HCT116 (cell line): ENCODE results near the gene PDCD1LG2. TPM values are rescaled to one million over a fixed set of nuclear protein-coding genes. Genes with fewer than 3 reads are reported as not detected.

Source experiments
- ATAC-seq: fragments of 200-7000 bp; cut with Tn5 transposase; 2 replicates; pipeline ENCODE4 v1.9.1; 2020; ENCODE audit warnings: mild to moderate bottlenecking, moderate library complexity
- BruUV-seq: library from RNA; stranded (reverse); fragments of 400-500 nt; replicated peaks from 2 replicates; lab custom pipeline; 2021; lab: Mats Ljungman, UMichigan
- CTCF ChIA-PET: fragments of 300-600 bp; sonication (Branson Sonifier 250); formaldehyde crosslinking; loops from one replicate; lab custom pipeline; 2021; ENCODE audit warnings: antibody characterized with exemption; lab: Charles Lee
- POLR2A ChIA-PET: fragments of 300-600, 350-600 bp; sonication (Branson Sonifier 250); formaldehyde crosslinking; loops from one replicate; lab custom pipeline; 2021; ENCODE audit warnings: antibody characterized with exemption; lab: Charles Lee
- RAD21 ChIA-PET, 2 experiments: fragments of 300-600 bp; sonication (Branson Sonifier 250); formaldehyde crosslinking; loops; one replicate each; lab custom pipeline; 2023; ENCODE audit warnings: low total read pairs in 2 of 2; ENCODE audit not compliant: uncharacterized antibody in 2 of 2, unreplicated experiment in 2 of 2, low non-redundant PET in 1 of 2; lab: Charles Lee
- DNase-seq: peaks from one replicate; pipeline ENCODE4 v3.0.0-alpha.2; 2010; ENCODE audit warnings: low read depth, low spot score
- H2AFZ ChIP-seq: fragments of 200-600 bp; shearing (Covaris generic), sonication (generic); 2 replicates; pipeline ENCODE4 v1.6.1; 2017; ENCODE audit warnings: low read depth, mixed run types, mixed read lengths, antibody characterized with exemption, low read length; ENCODE audit not compliant: poor library complexity, severe bottlenecking
- H3K27ac ChIP-seq: 2 replicates; pipeline ENCODE4 v1.5.1; 2012; ENCODE audit warnings: low read depth, low read length
- H3K27me3 ChIP-seq: fragments of 200-600 bp; sonication (generic); 2 replicates; pipeline ENCODE4 v1.6.1; 2016; ENCODE audit warnings: mixed run types, low read length, mixed read lengths; ENCODE audit not compliant: insufficient read depth
- H3K36me3 ChIP-seq, 2 experiments: fragments of 200-500 bp in 1 of 2; fragments of 200-600 bp in 1 of 2; sonication (Bioruptor generic) in 1 of 2; sonication (generic) in 1 of 2; 2 replicates each; pipeline versions ENCODE4 v1.5.1 to v1.6.1; 2014 to 2016; ENCODE audit warnings: low read length in 2 of 2, inconsistent platforms in 1 of 2, mixed read lengths in 1 of 2, mixed run types in 1 of 2; ENCODE audit not compliant: insufficient read depth in 2 of 2, control insufficient read depth in 1 of 2
- H3K4me1 ChIP-seq, 2 experiments: fragments of 200-600 bp in 1 of 2; sonication (generic) in 1 of 2; 2 replicates each; pipeline versions ENCODE4 v1.5.1 to v1.6.1; 2012 to 2017; ENCODE audit warnings: low read length in 2 of 2, inconsistent platforms in 1 of 2, mild to moderate bottlenecking in 1 of 2, mixed read lengths in 1 of 2, mixed run types in 1 of 2, moderate library complexity in 1 of 2; ENCODE audit not compliant: insufficient read depth in 2 of 2, control insufficient read depth in 1 of 2
- H3K4me2 ChIP-seq: fragments of 200-600 bp; sonication (generic); 2 replicates; pipeline ENCODE4 v1.6.1; 2017; ENCODE audit warnings: mixed run types, low read length, mixed read lengths
- H3K4me3 ChIP-seq, 2 experiments: fragments of 200-600 bp in 1 of 2; sonication (generic) in 1 of 2; replicated peaks in 1 of 2; 2 replicates each; pipeline ENCODE4 v1.5.1; 2011 to 2016; ENCODE audit warnings: low read length in 2 of 2, control low read depth in 1 of 2, low read depth in 1 of 2, mild to moderate bottlenecking in 1 of 2, mixed read lengths in 1 of 2, mixed run types in 1 of 2
- H3K79me2 ChIP-seq: fragments of 200-600 bp; sonication (generic); 2 replicates; pipeline ENCODE4 v1.6.1; 2017; ENCODE audit warnings: mild to moderate bottlenecking, mixed run types, low read length, moderate library complexity, mixed read lengths; ENCODE audit not compliant: insufficient read depth
- H3K9ac ChIP-seq: fragments of 200-600 bp; sonication (generic); 2 replicates; pipeline ENCODE4 v1.6.1; 2016; ENCODE audit warnings: low read length, mixed read lengths
- H3K9me2 ChIP-seq: fragments of 200-600 bp; sonication (generic), shearing (Covaris generic); 2 replicates; pipeline ENCODE4 v1.6.1; 2017; ENCODE audit warnings: mixed run types, mild to moderate bottlenecking, moderate library complexity; ENCODE audit not compliant: insufficient read depth
- H3K9me3 ChIP-seq, 2 experiments: fragments of 200-500 bp in 1 of 2; fragments of 200-600 bp in 1 of 2; sonication (Bioruptor generic) in 1 of 2; sonication (generic) in 1 of 2; 2 replicates each; pipeline ENCODE4 v1.6.1; 2014 to 2017; ENCODE audit warnings: low read length in 2 of 2, mixed read lengths in 2 of 2, inconsistent platforms in 1 of 2, low read depth in 1 of 2, mild to moderate bottlenecking in 1 of 2, mixed run types in 1 of 2, moderate library complexity in 1 of 2; ENCODE audit not compliant: control insufficient read depth in 1 of 2, insufficient read depth in 1 of 2
- H4K20me1 ChIP-seq: fragments of 200-600 bp; sonication (generic), shearing (Covaris generic); 2 replicates; pipeline ENCODE4 v1.6.1; 2017; ENCODE audit warnings: mixed run types, mild to moderate bottlenecking, moderate library complexity; ENCODE audit not compliant: insufficient read depth
- ATF3 ChIP-seq: IDR thresholded peaks from 2 replicates; pipeline ENCODE4 v1.6.1; 2012
- CEBPB ChIP-seq: IDR thresholded peaks from 2 replicates; pipeline ENCODE4 v1.6.1; 2012; ENCODE audit warnings: low read depth
- EGR1 ChIP-seq: IDR thresholded peaks from 2 replicates; pipeline ENCODE4 v1.6.1; 2012; ENCODE audit warnings: low read depth
- EZH2 ChIP-seq: fragments of 200-600 bp; sonication (generic); IDR thresholded peaks from 2 replicates; pipeline ENCODE4 v1.6.1; 2017; ENCODE audit warnings: antibody characterized with exemption, mixed run types
- EZH2phosphoT487 ChIP-seq: fragments of 200-600 bp; IDR thresholded peaks from 2 replicates; pipeline ENCODE4 v1.6.1; 2018; ENCODE audit warnings: antibody characterized with exemption, borderline replicate concordance
- FOSL1 ChIP-seq: IDR thresholded peaks from 2 replicates; pipeline ENCODE4 v1.6.1; 2012; ENCODE audit warnings: low read depth
- JUND ChIP-seq: IDR thresholded peaks from 2 replicates; pipeline ENCODE4 v1.6.1; 2012
- MAX ChIP-seq: IDR thresholded peaks from 2 replicates; pipeline ENCODE4 v1.6.1; 2012
- POLR2A ChIP-seq: IDR thresholded peaks from 2 replicates; pipeline ENCODE4 v1.7.0; 2011; ENCODE audit warnings: borderline replicate concordance; ENCODE audit not compliant: insufficient read depth, insufficient read length; ENCODE audit errors: extremely low read depth
- RAD21 ChIP-seq: IDR thresholded peaks from 2 replicates; pipeline ENCODE4 v1.6.1; 2012; ENCODE audit warnings: low read depth, mild to moderate bottlenecking
- REST ChIP-seq: IDR thresholded peaks from 2 replicates; pipeline ENCODE4 v1.6.1; 2012; ENCODE audit warnings: low read depth
- SP1 ChIP-seq: IDR thresholded peaks from 2 replicates; pipeline ENCODE4 v1.6.1; 2012; ENCODE audit warnings: low read depth
- SRF ChIP-seq: IDR thresholded peaks from 2 replicates; pipeline ENCODE4 v1.6.1; 2012; ENCODE audit warnings: low read depth
- ZBTB33 ChIP-seq: IDR thresholded peaks from 2 replicates; pipeline ENCODE4 v1.6.1; 2011; ENCODE audit warnings: mild to moderate bottlenecking, low read length, moderate library complexity; ENCODE audit not compliant: insufficient replicate concordance; ENCODE audit errors: extremely low read depth
- ZFX ChIP-seq: fragments of 450-650 bp; IDR thresholded peaks from 2 replicates; pipeline ENCODE4 v1.6.1; 2017
- intact Hi-C: fragments of 100-400 bp; cut with micrococcal nuclease; formaldehyde crosslinking; loops from 2 replicates; pipeline ENCODE4 v1.10.0; 2022
- total RNA-seq: library from RNA; stranded (reverse); gene quantifications from one replicate; pipeline ENCODE4 v1.2.1, GENCODE V29; 2021; ENCODE audit not compliant: unreplicated experiment

PDCD1LG2 gene
- total RNA-seq, 1 experiment from 2014 or later = not detected

- POLR2A ChIA-PET = no interaction called here
- no peaks in the 10 kb centered on the region for H3K36me3 ChIP-seq
- H3K4me2 ChIP-seq = peak overlapping the region; percentile 12; the same call in 1 of the 2 replicates
- H3K27ac ChIP-seq = no peak overlapping the region
- H3K27me3 ChIP-seq = no peaks in the 10 kb centered on the region
- CTCF ChIA-PET = interaction anchor here (0.8 to 1.5 kb wide), 3 partner anchors 9 to 167 kb away, joined by 3 to 8 read pairs (median 3); partner anchors contain the start of gene CD274
- TF ChIP-seq EGR1 = no peak
- TF ChIP-seq JUND = no peak
- no peak for TF ChIP-seq SP1
- TF ChIP-seq REST = no peak
- TF ChIP-seq RAD21 = no peak
- no peak for TF ChIP-seq EZH2
- BruUV-seq = no TSS peak
- no peak overlapping the region for H3K4me3 ChIP-seq
- intact Hi-C loops = no loop called here
- H2AFZ ChIP-seq = no peak overlapping the region
- ATAC-seq = no peak
- DNase-seq = no peak
- H4K20me1 ChIP-seq = no peaks in the 10 kb centered on the region
- no peaks in the 10 kb centered on the region for H3K79me2 ChIP-seq
- H3K9me2 ChIP-seq = no peaks in the 10 kb centered on the region; the same call in 1 of the 2 replicates
- H3K4me1 ChIP-seq = 0 out of 4 replicates have a peak, but pooled peaks cover 0 to 6% of the 10 kb centered on the region in 2 experiments
- RAD21 ChIA-PET = no interaction called here
- H3K9ac ChIP-seq = no peak overlapping the region
- H3K9me3 ChIP-seq = no peaks in the 10 kb centered on the region
Observed at GRCh38 chr9:5609226-5609596, 98.9 kb downstream of the PDCD1LG2 start.

GRCh38 chr9:5610491-5610890 lies 100.2 kb downstream of the PDCD1LG2 start:
- H3K27ac ChIP-seq = no peak overlapping the region
- intact Hi-C loops = no loop called here
- POLR2A ChIA-PET = interaction anchor here (0.8 kb wide), 1 partner anchor 18 kb away, joined by 3 read pairs; the partner anchor contains the start of gene RIC1
- CTCF ChIA-PET = no interaction called here
- no peak overlapping the region for H3K4me3 ChIP-seq
- H3K9me2 ChIP-seq = no peaks in the 10 kb centered on the region; the same call in 1 of the 2 replicates
- no peaks in the 10 kb centered on the region for H3K36me3 ChIP-seq
- H3K27me3 ChIP-seq = no peaks in the 10 kb centered on the region
- H3K79me2 ChIP-seq = no peaks in the 10 kb centered on the region
- H3K4me1 ChIP-seq = 0 out of 4 replicates have a peak, but pooled peaks cover 0 to 6% of the 10 kb centered on the region in 2 experiments
- no peaks in the 10 kb centered on the region for H3K9me3 ChIP-seq
- ATAC-seq = no peak
- RAD21 ChIA-PET = no interaction called here
- no peak overlapping the region for H3K9ac ChIP-seq
- no peak overlapping the region for H3K4me2 ChIP-seq
- BruUV-seq = no TSS peak
- H2AFZ ChIP-seq = no peak overlapping the region
- no peaks in the 10 kb centered on the region for H4K20me1 ChIP-seq
- DNase-seq = no peak
- TF ChIP-seq MAX (no peak), JUND (no peak), POLR2A (no peak), ZBTB33 (no peak), EZH2phosphoT487 (no peak), SRF (no peak), RAD21 (no peak), FOSL1 (no peak), EZH2 (no peak), ATF3 (no peak), CEBPB (no peak), ZFX (no peak), SP1 (no peak)
